Endothelial cell (in vitro differentiated cells): ENCODE data around the gene SEPTIN12. TPM values are rescaled to one million over a fixed set of nuclear protein-coding genes. Genes with fewer than 3 reads are reported as not detected.

Source experiments
- DNase-seq: peaks from one replicate; pipeline ENCODE4 v3.0.0; 2021; ENCODE audit warnings: low spot score
- H3K27ac Mint-ChIP-seq: one replicate; pipeline ENCODE4 v1.8.0; 2021; ENCODE audit warnings: mixed read lengths, inconsistent platforms; ENCODE audit not compliant: unreplicated experiment
- H3K27me3 Mint-ChIP-seq: one replicate; pipeline ENCODE4 v1.8.0; 2021; ENCODE audit warnings: mild to moderate bottlenecking, moderate library complexity, mixed read lengths, inconsistent platforms; ENCODE audit not compliant: unreplicated experiment
- H3K36me3 Mint-ChIP-seq: one replicate; pipeline ENCODE4 v1.8.0; 2021; ENCODE audit warnings: mild to moderate bottlenecking, low read depth, mixed read lengths, inconsistent platforms; ENCODE audit not compliant: unreplicated experiment
- H3K4me1 Mint-ChIP-seq: one replicate; pipeline ENCODE4 v1.8.0; 2021; ENCODE audit warnings: mild to moderate bottlenecking, mixed read lengths, inconsistent platforms; ENCODE audit not compliant: unreplicated experiment
- H3K4me3 Mint-ChIP-seq: one replicate; pipeline ENCODE4 v1.8.0; 2021; ENCODE audit warnings: mild to moderate bottlenecking, mixed read lengths, inconsistent platforms; ENCODE audit not compliant: unreplicated experiment
- H3K9me3 Mint-ChIP-seq: one replicate; pipeline ENCODE4 v1.8.0; 2021; ENCODE audit warnings: mixed read lengths, inconsistent platforms; ENCODE audit not compliant: unreplicated experiment
- total RNA-seq: library from RNA; stranded (reverse); fragmentation: NEBNext Ultra II Directional; extraction: Animal tissue kit (Norgen Biotek cat#: 25700); gene quantifications from one replicate; pipeline ENCODE4 v1.2.1, GENCODE V29; 2021; ENCODE audit not compliant: unreplicated experiment
- TF ChIP-seq, protein P1 (sequence below): fragments of 200-600 bp; sonication (generic); IDR thresholded peaks from one replicate; pipeline ENCODE4 v1.5.0; 2021; ENCODE audit warnings: antibody characterized with exemption; ENCODE audit not compliant: unreplicated experiment

Gene SEPTIN12
- total RNA-seq, 1 donor from 2014 or later, result 11.5 TPM

GRCh38 chr16:4766875-4767628 is 21.1 kb downstream of the SEPTIN12 start, which contains the start of gene ZNF500:
ZNF500 (minus strand) TSS chr16:4767162; CDS start chr16:4765978, 1,184 bp downstream.
- Mint-ChIP-seq H3K4me1 (peaks cover 15% of the 10 kb centered on the region), H3K27me3 (peaks cover 6% of the 10 kb centered on the region), H3K27ac (peak within 1 kb of the TSS; percentile 94), H3K36me3 (peaks cover 22% of the 10 kb centered on the region), H3K9me3 (no peaks in the 10 kb centered on the region), H3K4me3 (peak within 1 kb of the TSS; percentile 96)
- DNase-seq, result peak; percentile 100
- TF ChIP-seq, protein P1, sequence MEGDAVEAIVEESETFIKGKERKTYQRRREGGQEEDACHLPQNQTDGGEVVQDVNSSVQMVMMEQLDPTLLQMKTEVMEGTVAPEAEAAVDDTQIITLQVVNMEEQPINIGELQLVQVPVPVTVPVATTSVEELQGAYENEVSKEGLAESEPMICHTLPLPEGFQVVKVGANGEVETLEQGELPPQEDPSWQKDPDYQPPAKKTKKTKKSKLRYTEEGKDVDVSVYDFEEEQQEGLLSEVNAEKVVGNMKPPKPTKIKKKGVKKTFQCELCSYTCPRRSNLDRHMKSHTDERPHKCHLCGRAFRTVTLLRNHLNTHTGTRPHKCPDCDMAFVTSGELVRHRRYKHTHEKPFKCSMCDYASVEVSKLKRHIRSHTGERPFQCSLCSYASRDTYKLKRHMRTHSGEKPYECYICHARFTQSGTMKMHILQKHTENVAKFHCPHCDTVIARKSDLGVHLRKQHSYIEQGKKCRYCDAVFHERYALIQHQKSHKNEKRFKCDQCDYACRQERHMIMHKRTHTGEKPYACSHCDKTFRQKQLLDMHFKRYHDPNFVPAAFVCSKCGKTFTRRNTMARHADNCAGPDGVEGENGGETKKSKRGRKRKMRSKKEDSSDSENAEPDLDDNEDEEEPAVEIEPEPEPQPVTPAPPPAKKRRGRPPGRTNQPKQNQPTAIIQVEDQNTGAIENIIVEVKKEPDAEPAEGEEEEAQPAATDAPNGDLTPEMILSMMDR, result no peak

DNA sequence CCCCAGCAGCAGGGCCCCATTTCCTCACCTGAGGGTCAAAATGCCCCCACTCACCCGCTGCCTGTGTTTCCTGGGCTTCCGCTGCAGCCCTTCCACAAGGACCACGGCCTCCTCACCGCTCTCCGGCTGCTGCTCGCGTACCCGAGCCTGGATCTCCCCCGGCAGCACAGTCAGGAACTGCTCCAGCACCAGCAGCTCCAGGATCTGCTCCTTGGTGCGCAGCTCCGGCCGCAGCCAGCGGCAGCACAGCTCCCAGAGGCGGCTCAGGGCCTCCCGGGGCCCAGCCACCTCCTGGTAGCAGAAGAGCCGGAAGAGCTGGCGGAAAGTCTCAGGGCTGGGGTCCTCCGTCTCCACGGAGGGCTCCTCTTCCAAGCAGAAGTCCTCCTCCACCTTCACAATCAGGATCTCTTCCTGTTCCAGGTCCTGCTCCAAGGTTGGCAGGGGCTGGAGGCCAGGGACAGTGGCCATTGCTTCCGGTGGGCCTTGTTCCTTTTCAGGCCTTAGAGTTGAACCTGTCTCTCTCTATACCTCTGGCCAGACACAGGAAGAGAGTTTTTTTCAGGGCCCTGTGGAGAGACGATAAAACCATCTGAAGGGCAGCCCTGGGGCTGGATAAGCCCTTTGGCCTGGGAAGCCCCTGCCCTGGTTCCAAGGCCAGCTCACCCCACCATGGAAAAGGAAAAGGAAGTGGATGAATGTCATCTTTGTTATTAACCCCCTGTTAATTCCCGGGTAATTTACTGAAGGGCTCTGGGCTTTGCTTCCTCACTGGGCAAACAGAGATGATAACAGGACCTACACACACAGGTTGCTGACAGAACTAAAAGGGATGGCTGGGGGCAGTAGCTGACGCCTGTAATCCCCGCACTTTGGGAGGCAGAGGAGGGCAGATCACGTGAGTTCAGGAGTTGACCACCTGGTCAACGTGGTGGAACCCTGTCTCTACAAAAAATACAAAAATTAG is 22.4 kb downstream of the SEPTIN12 start:
- H3K36me3 Mint-ChIP-seq, result peaks cover 31% of the 10 kb centered on the region
- H3K27me3 Mint-ChIP-seq, result peaks cover 7% of the 10 kb centered on the region
- peak overlapping the region; percentile 96 for H3K4me3 Mint-ChIP-seq
- no peaks in the 10 kb centered on the region for H3K9me3 Mint-ChIP-seq
- peak overlapping the region; percentile 93 for H3K27ac Mint-ChIP-seq
- TF ChIP-seq, protein P1, result no peak
- DNase-seq, result peak; percentile 27
- H3K4me1 Mint-ChIP-seq, result peaks cover 15% of the 10 kb centered on the region

DNA sequence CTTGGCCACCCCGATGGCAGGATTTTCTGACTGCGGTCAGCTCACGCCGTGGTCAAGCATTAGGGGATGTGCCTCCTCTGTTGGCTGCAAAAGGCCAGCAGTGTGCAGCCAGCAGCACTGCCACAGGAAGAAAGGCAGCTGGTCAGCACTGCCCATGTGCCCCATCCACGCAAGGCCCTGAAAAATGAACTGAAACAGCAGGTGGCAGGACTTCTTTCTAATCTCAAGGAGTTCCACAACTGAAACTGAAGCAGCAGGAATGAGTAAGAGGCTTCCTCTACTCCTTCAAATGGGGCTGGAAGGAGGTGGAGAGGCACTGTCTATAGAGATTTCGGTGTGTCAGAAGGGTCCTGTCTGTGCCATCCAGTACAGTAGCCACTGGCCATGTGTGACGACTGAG is 24.4 kb downstream of the SEPTIN12 start:
- Mint-ChIP-seq H3K27ac (no peak overlapping the region), H3K36me3 (peaks cover 49% of the 10 kb centered on the region), H3K4me3 (no peak overlapping the region), H3K4me1 (peaks cover 15% of the 10 kb centered on the region), H3K27me3 (peaks cover 10% of the 10 kb centered on the region), H3K9me3 (no peaks in the 10 kb centered on the region)
- TF ChIP-seq, protein P1, result no peak
- no peak for DNase-seq

DNA sequence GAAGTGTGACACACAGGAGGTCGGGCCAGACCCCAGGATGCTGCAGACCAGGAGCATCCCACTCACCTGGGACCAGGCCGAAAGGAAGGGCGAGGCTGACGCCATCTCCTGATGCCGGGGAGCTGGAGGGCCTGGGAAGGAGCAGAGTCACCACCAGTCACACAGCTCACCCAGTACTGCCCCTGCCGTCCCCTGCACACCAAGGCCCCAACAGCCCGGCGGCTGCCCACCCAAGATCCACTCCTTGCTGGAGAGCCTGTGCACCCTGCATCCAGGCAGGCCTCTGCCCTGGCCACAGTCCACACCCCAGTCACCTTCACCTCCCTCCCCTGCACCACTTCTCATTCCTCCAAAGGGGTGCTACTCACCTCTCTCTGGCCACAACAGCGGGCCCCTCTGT is 25.9 kb downstream of the SEPTIN12 start:
- H3K9me3 Mint-ChIP-seq, result no peaks in the 10 kb centered on the region
- peaks cover 10% of the 10 kb centered on the region for H3K27me3 Mint-ChIP-seq
- H3K36me3 Mint-ChIP-seq, result peaks cover 58% of the 10 kb centered on the region
- TF ChIP-seq, protein P1, result no peak
- no peak for DNase-seq
- no peak overlapping the region for H3K27ac Mint-ChIP-seq
- peaks cover 8% of the 10 kb centered on the region for H3K4me1 Mint-ChIP-seq
- H3K4me3 Mint-ChIP-seq, result no peak overlapping the region
